Activated naive CD8-positive, alpha-beta T cell treated with anti-CD3 and anti-CD28 coated beads, Interleukin-2, amount 10 ng/mL, durations not matched to agents 7 days and 5 days (primary cell): ENCODE measurements around the gene LYPD4. TPM values are rescaled to one million over a fixed set of nuclear protein-coding genes. Genes with fewer than 3 reads are reported as not detected.

ENCODE experiments used
- ATAC-seq: fragments of 150-1000 bp; cut with Tn5 transposase; one replicate; pipeline ENCODE4 v1.10.0; 2021; ENCODE audit warnings: low read depth, moderate library complexity
- POLR2A ChIA-PET: fragments of 350-600 bp; sonication (Branson Sonifier 250); formaldehyde crosslinking; loops from one replicate; lab custom pipeline; 2021; ENCODE audit warnings: antibody characterized with exemption; lab: Charles Lee
- DNase-seq: peaks from one replicate; pipeline ENCODE4 v3.0.0; 2021
- H3K27ac Mint-ChIP-seq: one replicate; pipeline ENCODE4 v1.8.0; 2022; ENCODE audit warnings: mild to moderate bottlenecking, mixed read lengths
- H3K27me3 Mint-ChIP-seq: one replicate; pipeline ENCODE4 v1.8.0; 2022; ENCODE audit warnings: mild to moderate bottlenecking, moderate library complexity, mixed read lengths
- H3K36me3 Mint-ChIP-seq: one replicate; pipeline ENCODE4 v1.8.0; 2021; ENCODE audit warnings: mild to moderate bottlenecking, mixed read lengths
- H3K4me1 Mint-ChIP-seq: one replicate; pipeline ENCODE4 v1.8.0; 2021; ENCODE audit warnings: mixed read lengths
- H3K4me3 Mint-ChIP-seq: one replicate; pipeline ENCODE4 v1.8.0; 2022; ENCODE audit warnings: mild to moderate bottlenecking, moderate library complexity, mixed read lengths
- H3K9me3 Mint-ChIP-seq: one replicate; pipeline ENCODE4 v1.8.0; 2021; ENCODE audit warnings: mixed read lengths
- total RNA-seq, 2 experiments: library from RNA; stranded (reverse); gene quantifications; one replicate each; pipeline ENCODE4 v1.2.3, GENCODE V29; 2021

The LYPD4 gene
- total RNA-seq, 2 experiments from 2014 or later, result not detected

GRCh38 chr19:41859618-41860418 lies 15.3 kb upstream of the LYPD4 start, which contains the start of gene RPS19:
Gene RPS19 (plus strand): TSS chr19:41860255. CDS start chr19:41860775, 520 bp downstream.
- peaks cover 38% of the 10 kb centered on the region for H3K36me3 Mint-ChIP-seq
- ATAC-seq (peak; percentile 83), DNase-seq (peak; percentile 97)
- no peaks in the 10 kb centered on the region for H3K27me3 Mint-ChIP-seq
- H3K4me3 Mint-ChIP-seq, result peak within 1 kb of the TSS; percentile 85
- H3K9me3 Mint-ChIP-seq, result no peaks in the 10 kb centered on the region
- peak within 1 kb of the TSS; percentile 89 for H3K27ac Mint-ChIP-seq
- POLR2A ChIA-PET, result interaction anchor here (0.5 to 4.1 kb wide), 14 partner anchors 9 to 717 kb away, joined by 3 to 112 read pairs (median 5); partner anchors contain the start of genes ARHGEF1, CD79A and RABAC1
- peaks cover 41% of the 10 kb centered on the region for H3K4me1 Mint-ChIP-seq

- H3K9me3 Mint-ChIP-seq, result no peaks in the 10 kb centered on the region
- DNase-seq (no peak), ATAC-seq (no peak)
- peaks cover 32% of the 10 kb centered on the region for H3K36me3 Mint-ChIP-seq
- H3K4me3 Mint-ChIP-seq, result peak overlapping the region; percentile 85
- peak overlapping the region; percentile 89 for H3K27ac Mint-ChIP-seq
- H3K27me3 Mint-ChIP-seq, result peaks cover 4% of the 10 kb centered on the region
- H3K4me1 Mint-ChIP-seq, result peaks cover 35% of the 10 kb centered on the region
- POLR2A ChIA-PET, result interaction anchor here (0.5 to 4.1 kb wide), 10 partner anchors 8 to 716 kb away, joined by 3 to 112 read pairs (median 6); partner anchors contain the start of genes ARHGEF1, CD79A and RABAC1
Observed at GRCh38 chr19:41859213-41859617, 14.7 kb upstream of the LYPD4 start.

GRCh38 chr19:41853768-41854167 lies 9.3 kb upstream of the LYPD4 start:
- Mint-ChIP-seq H3K36me3 (no peaks in the 10 kb centered on the region), H3K27ac (no peak overlapping the region), H3K4me1 (peaks cover 2% of the 10 kb centered on the region), H3K9me3 (no peaks in the 10 kb centered on the region), H3K27me3 (peaks cover 18% of the 10 kb centered on the region), H3K4me3 (no peak overlapping the region)
- DNase-seq (no peak), ATAC-seq (no peak)
- POLR2A ChIA-PET, result interaction anchor here (1.6 kb wide), 1 partner anchor 33 kb away, joined by 4 read pairs; no protein-coding TSS in a partner anchor

GRCh38 chr19:41853344-41853743 lies 8.9 kb upstream of the LYPD4 start:
- H3K27me3 Mint-ChIP-seq, result peaks cover 18% of the 10 kb centered on the region
- H3K27ac Mint-ChIP-seq, result no peak overlapping the region
- H3K9me3 Mint-ChIP-seq, result no peaks in the 10 kb centered on the region
- POLR2A ChIA-PET, result interaction anchor here (1.6 kb wide), 1 partner anchor 33 kb away, joined by 4 read pairs; no protein-coding TSS in a partner anchor
- H3K36me3 Mint-ChIP-seq, result no peaks in the 10 kb centered on the region
- no peak for ATAC-seq
- no peak for DNase-seq
- H3K4me3 Mint-ChIP-seq, result no peak overlapping the region
- H3K4me1 Mint-ChIP-seq, result peaks cover 2% of the 10 kb centered on the region

- H3K4me1 Mint-ChIP-seq, result peaks cover 2% of the 10 kb centered on the region
- no peaks in the 10 kb centered on the region for H3K36me3 Mint-ChIP-seq
- POLR2A ChIA-PET, result interaction anchor here (0.9 kb wide), 1 partner anchor 8 kb away, joined by 3 read pairs; the partner anchor contains the start of gene RPS19
- no peak overlapping the region for H3K27ac Mint-ChIP-seq
- peaks cover 18% of the 10 kb centered on the region for H3K27me3 Mint-ChIP-seq
- no peak for ATAC-seq
- no peak for DNase-seq
- H3K4me3 Mint-ChIP-seq, result no peak overlapping the region
- no peaks in the 10 kb centered on the region for H3K9me3 Mint-ChIP-seq
Observed at GRCh38 chr19:41851456-41851855, 7.0 kb upstream of the LYPD4 start.

- H3K27ac Mint-ChIP-seq, result no peak overlapping the region
- H3K4me1 Mint-ChIP-seq, result peaks cover 2% of the 10 kb centered on the region
- DNase-seq, result no peak
- POLR2A ChIA-PET, result no interaction called here
- no peak overlapping the region for H3K4me3 Mint-ChIP-seq
- ATAC-seq, result no peak
- peaks cover 20% of the 10 kb centered on the region for H3K27me3 Mint-ChIP-seq
- H3K9me3 Mint-ChIP-seq, result no peaks in the 10 kb centered on the region
- no peaks in the 10 kb centered on the region for H3K36me3 Mint-ChIP-seq
Observed at GRCh38 chr19:41850381-41850780, 5.9 kb upstream of the LYPD4 start.

- DNase-seq, result no peak
- Mint-ChIP-seq H3K27ac (no peak overlapping the region), H3K4me1 (peaks cover 2% of the 10 kb centered on the region), H3K36me3 (no peaks in the 10 kb centered on the region), H3K4me3 (no peak overlapping the region), H3K27me3 (peaks cover 17% of the 10 kb centered on the region), H3K9me3 (no peaks in the 10 kb centered on the region)
- ATAC-seq, result no peak
- POLR2A ChIA-PET, result interaction anchor here (0.6 kb wide), 1 partner anchor 665 kb away, joined by 3 read pairs; no protein-coding TSS in a partner anchor
Observed at GRCh38 chr19:41849067-41849466, 4.6 kb upstream of the LYPD4 start.

- H3K4me3 Mint-ChIP-seq, result no peak overlapping the region
- H3K36me3 Mint-ChIP-seq, result no peaks in the 10 kb centered on the region
- peaks cover 15% of the 10 kb centered on the region for H3K27me3 Mint-ChIP-seq
- no peak for ATAC-seq
- H3K27ac Mint-ChIP-seq, result no peak overlapping the region
- no peak for DNase-seq
- POLR2A ChIA-PET, result no interaction called here
- H3K4me1 Mint-ChIP-seq, result peaks cover 1% of the 10 kb centered on the region
- no peaks in the 10 kb centered on the region for H3K9me3 Mint-ChIP-seq
Observed at GRCh38 chr19:41848666-41849065, 4.2 kb upstream of the LYPD4 start.

GRCh38 chr19:41847351-41848105 lies 3.0 kb upstream of the LYPD4 start:
- ATAC-seq (no peak), DNase-seq (no peak)
- Mint-ChIP-seq H3K4me1 (no peaks in the 10 kb centered on the region), H3K9me3 (no peaks in the 10 kb centered on the region), H3K27me3 (peaks cover 11% of the 10 kb centered on the region), H3K4me3 (no peak overlapping the region), H3K36me3 (no peaks in the 10 kb centered on the region), H3K27ac (no peak overlapping the region)
- POLR2A ChIA-PET, result no interaction called here

- no peaks in the 10 kb centered on the region for H3K4me1 Mint-ChIP-seq
Observed at GRCh38 chr19:41845051-41845590, 638 bp upstream of the LYPD4 start.

GRCh38 chr19:41845001-41845050 lies 343 bp upstream of the LYPD4 start, which contains the start of gene DMRTC2:
Gene DMRTC2 (plus strand): TSS chr19:41845042. CDS start chr19:41847429, 2,387 bp downstream.
- POLR2A ChIA-PET, result no interaction called here
- H3K4me1 Mint-ChIP-seq, result no peaks in the 10 kb centered on the region
- peaks cover 7% of the 10 kb centered on the region for H3K27me3 Mint-ChIP-seq
- DNase-seq (no peak), ATAC-seq (no peak)
- H3K9me3 Mint-ChIP-seq, result no peaks in the 10 kb centered on the region
- no peaks in the 10 kb centered on the region for H3K36me3 Mint-ChIP-seq
- H3K27ac Mint-ChIP-seq, result no peak within 1 kb of the TSS
- no peak within 1 kb of the TSS for H3K4me3 Mint-ChIP-seq

More at GRCh38 chr19:41845051-41845590, 638 bp upstream of the LYPD4 start:
- H3K4me3 Mint-ChIP-seq, result no peak overlapping the region
- H3K36me3 Mint-ChIP-seq, result no peaks in the 10 kb centered on the region
- POLR2A ChIA-PET, result no interaction called here
- no peak overlapping the region for H3K27ac Mint-ChIP-seq
- no peak for DNase-seq
- peaks cover 7% of the 10 kb centered on the region for H3K27me3 Mint-ChIP-seq
- no peaks in the 10 kb centered on the region for H3K9me3 Mint-ChIP-seq
- no peak for ATAC-seq

- no peak for DNase-seq
- Mint-ChIP-seq H3K4me1 (no peaks in the 10 kb centered on the region), H3K27me3 (peaks cover 12% of the 10 kb centered on the region), H3K27ac (no peak overlapping the region), H3K4me3 (no peak overlapping the region), H3K36me3 (no peaks in the 10 kb centered on the region), H3K9me3 (no peaks in the 10 kb centered on the region)
- no peak for ATAC-seq
- POLR2A ChIA-PET, result interaction anchor here (0.6 kb wide), 1 partner anchor 274 kb away, joined by 7 read pairs; no protein-coding TSS in a partner anchor
Observed at GRCh38 chr19:41843371-41843770, 1.1 kb downstream of the LYPD4 start.

- POLR2A ChIA-PET, result no interaction called here
Observed at GRCh38 chr19:41839211-41839610, 5.3 kb downstream of the LYPD4 start.

More at GRCh38 chr19:41839211-41839610, 5.3 kb downstream of the LYPD4 start:
- Mint-ChIP-seq H3K4me3 (no peak overlapping the region), H3K9me3 (no peaks in the 10 kb centered on the region), H3K27ac (no peak overlapping the region), H3K27me3 (peaks cover 23% of the 10 kb centered on the region), H3K36me3 (no peaks in the 10 kb centered on the region), H3K4me1 (no peaks in the 10 kb centered on the region)
- DNase-seq (no peak), ATAC-seq (no peak)
